DND-41 (cell line): ENCODE data around the gene TMEM132D.
"Not testable (repeated sequence)": the region's sequence is repeated elsewhere in the genome, so short reads cannot be mapped to it uniquely, and the experiment has no call there.

Experiments
- ATAC-seq: fragments of 200-7000 bp; cut with Tn5 transposase; 3 replicates; pipeline ENCODE4 v1.9.1; 2021; ENCODE audit warnings: low read depth; ENCODE audit not compliant: insufficient read depth
- DNase-seq: peaks from one replicate; pipeline ENCODE4 v3.0.0-alpha.2; 2020
- H2AFZ ChIP-seq: 2 replicates; pipeline ENCODE4 v1.6.0; 2012; ENCODE audit warnings: low read depth, low read length
- H3K27ac ChIP-seq: 2 replicates; pipeline ENCODE4 v1.5.1; 2012; ENCODE audit warnings: low read length, inconsistent platforms
- H3K27me3 ChIP-seq: fragments of 200-600 bp; sonication (generic); 2 replicates; pipeline ENCODE4 v1.6.0; 2012; ENCODE audit warnings: low read length, mild to moderate bottlenecking, inconsistent platforms; ENCODE audit not compliant: insufficient read depth, poor library complexity
- H3K36me3 ChIP-seq: 2 replicates; pipeline ENCODE4 v1.5.1; 2012; ENCODE audit warnings: low read length, inconsistent platforms; ENCODE audit not compliant: insufficient read depth
- H3K4me1 ChIP-seq: 2 replicates; pipeline ENCODE4 v1.5.1; 2012; ENCODE audit warnings: mild to moderate bottlenecking, low read length; ENCODE audit not compliant: insufficient read depth
- H3K4me2 ChIP-seq: 2 replicates; pipeline ENCODE4 v1.6.0; 2012; ENCODE audit warnings: mild to moderate bottlenecking, moderate library complexity, low read length, inconsistent platforms; ENCODE audit not compliant: insufficient read depth
- H3K4me3 ChIP-seq, 2 experiments: fragments of 200-600 bp in 1 of 2; shearing (Covaris generic) in 1 of 2; 2 replicates each; pipeline ENCODE4 v1.5.1; 2012 to 2016; ENCODE audit warnings: inconsistent platforms in 2 of 2, low read length in 2 of 2, mild to moderate bottlenecking in 2 of 2, low read depth in 1 of 2, moderate library complexity in 1 of 2
- H3K79me2 ChIP-seq: 2 replicates; pipeline ENCODE4 v1.6.0; 2012; ENCODE audit warnings: low read length, inconsistent platforms; ENCODE audit not compliant: insufficient read depth
- H3K9ac ChIP-seq: 2 replicates; pipeline ENCODE4 v1.6.0; 2012; ENCODE audit warnings: low read depth, mild to moderate bottlenecking, inconsistent platforms, low read length, moderate library complexity
- H3K9me3 ChIP-seq: 2 replicates; pipeline ENCODE4 v1.5.1; 2012; ENCODE audit warnings: low read length, moderate library complexity, mild to moderate bottlenecking, inconsistent platforms; ENCODE audit not compliant: insufficient read depth, severe bottlenecking
- H4K20me1 ChIP-seq: 2 replicates; pipeline ENCODE4 v1.6.0; 2012; ENCODE audit warnings: low read length; ENCODE audit not compliant: insufficient read depth
- EZH2 ChIP-seq: IDR thresholded peaks from 3 replicates; pipeline ENCODE4 v1.6.1; 2012; ENCODE audit warnings: borderline replicate concordance, low read depth, mild to moderate bottlenecking, moderate library complexity, low read length, inconsistent platforms; ENCODE audit not compliant: severe bottlenecking
- TF ChIP-seq, protein P1 (sequence below): IDR thresholded peaks from 2 replicates; pipeline ENCODE4 v1.5.1; 2012; ENCODE audit warnings: borderline replicate concordance, low read length, moderate library complexity, mild to moderate bottlenecking; ENCODE audit not compliant: poor library complexity, severe bottlenecking; ENCODE audit errors: extremely low read depth

The TMEM132D gene

GRCh38 chr12:129549656-129550055 is 354.2 kb downstream of the TMEM132D start:
- Histone ChIP-seq H3K36me3 (no peaks in the 10 kb centered on the region), H4K20me1 (no peaks in the 10 kb centered on the region), H2AFZ (no peak overlapping the region), H3K4me1 (no peaks in the 10 kb centered on the region), H3K4me3 (no peak overlapping the region), H3K9ac (no peak overlapping the region), H3K27ac (no peak overlapping the region), H3K4me2 (no peak overlapping the region), H3K9me3 (peaks cover 20% of the 10 kb centered on the region), H3K79me2 (no peaks in the 10 kb centered on the region), H3K27me3 (no peaks in the 10 kb centered on the region)
- no peak for DNase-seq
- TF ChIP-seq, protein P1, sequence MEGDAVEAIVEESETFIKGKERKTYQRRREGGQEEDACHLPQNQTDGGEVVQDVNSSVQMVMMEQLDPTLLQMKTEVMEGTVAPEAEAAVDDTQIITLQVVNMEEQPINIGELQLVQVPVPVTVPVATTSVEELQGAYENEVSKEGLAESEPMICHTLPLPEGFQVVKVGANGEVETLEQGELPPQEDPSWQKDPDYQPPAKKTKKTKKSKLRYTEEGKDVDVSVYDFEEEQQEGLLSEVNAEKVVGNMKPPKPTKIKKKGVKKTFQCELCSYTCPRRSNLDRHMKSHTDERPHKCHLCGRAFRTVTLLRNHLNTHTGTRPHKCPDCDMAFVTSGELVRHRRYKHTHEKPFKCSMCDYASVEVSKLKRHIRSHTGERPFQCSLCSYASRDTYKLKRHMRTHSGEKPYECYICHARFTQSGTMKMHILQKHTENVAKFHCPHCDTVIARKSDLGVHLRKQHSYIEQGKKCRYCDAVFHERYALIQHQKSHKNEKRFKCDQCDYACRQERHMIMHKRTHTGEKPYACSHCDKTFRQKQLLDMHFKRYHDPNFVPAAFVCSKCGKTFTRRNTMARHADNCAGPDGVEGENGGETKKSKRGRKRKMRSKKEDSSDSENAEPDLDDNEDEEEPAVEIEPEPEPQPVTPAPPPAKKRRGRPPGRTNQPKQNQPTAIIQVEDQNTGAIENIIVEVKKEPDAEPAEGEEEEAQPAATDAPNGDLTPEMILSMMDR = no peak
- no peak for TF ChIP-seq EZH2
- ATAC-seq = no peak

GRCh38 chr12:129549020-129549419 is 354.8 kb downstream of the TMEM132D start:
- H3K27me3 ChIP-seq, H3K27ac ChIP-seq, H3K4me3 ChIP-seq, H3K79me2 ChIP-seq, H4K20me1 ChIP-seq, H3K9ac ChIP-seq, H3K4me2 ChIP-seq, H3K4me1 ChIP-seq, H3K36me3 ChIP-seq, H2AFZ ChIP-seq: not testable (repeated sequence)
- peaks cover 20% of the 10 kb centered on the region for H3K9me3 ChIP-seq
- peak; percentile 11 for DNase-seq
- ATAC-seq = peak; percentile 37; the same call in 1 of the 3 replicates

GRCh38 chr12:129544716-129545115 is 359.1 kb downstream of the TMEM132D start:
- Histone ChIP-seq H3K9ac (no peak overlapping the region), H3K36me3 (no peaks in the 10 kb centered on the region), H3K9me3 (peaks cover 19% of the 10 kb centered on the region), H3K27me3 (no peaks in the 10 kb centered on the region), H4K20me1 (no peaks in the 10 kb centered on the region), H3K4me2 (no peak overlapping the region), H3K79me2 (no peaks in the 10 kb centered on the region), H2AFZ (no peak overlapping the region), H3K27ac (no peak overlapping the region), H3K4me3 (no peak overlapping the region), H3K4me1 (no peaks in the 10 kb centered on the region)
- TF ChIP-seq, protein P1 = no peak
- TF ChIP-seq EZH2 = no peak
- DNase-seq (no peak), ATAC-seq (no peak)

- H3K9me3 ChIP-seq = no peaks in the 10 kb centered on the region
- TF ChIP-seq, protein P1 = no peak
- TF ChIP-seq EZH2 = no peak
- no peaks in the 10 kb centered on the region for H3K36me3 ChIP-seq
- no peak overlapping the region for H3K9ac ChIP-seq
- H3K27ac ChIP-seq = no peak overlapping the region
- H3K4me3 ChIP-seq = no peak overlapping the region
- no peak overlapping the region for H2AFZ ChIP-seq
- no peaks in the 10 kb centered on the region for H3K79me2 ChIP-seq
- ATAC-seq (no peak), DNase-seq (no peak)
- H3K4me2 ChIP-seq = no peak overlapping the region
- H4K20me1 ChIP-seq = no peaks in the 10 kb centered on the region
- no peaks in the 10 kb centered on the region for H3K4me1 ChIP-seq
- H3K27me3 ChIP-seq = no peaks in the 10 kb centered on the region
These were observed 362.9 kb downstream of the TMEM132D start for GRCh38 chr12:129540954-129541353.
